K562 (cell line): ENCODE data around the gene ENPP7. TPM values are rescaled to one million over a fixed set of nuclear protein-coding genes. Genes with fewer than 3 reads are reported as not detected.

ENCODE experiments used
- ATAC-seq: fragments of 200-7000 bp; cut with Tn5 transposase; 3 replicates; pipeline ENCODE4 v1.9.1; 2020; ENCODE audit warnings: moderate library complexity
- BruUV-seq: library from RNA; stranded (reverse); fragments of 400-500 nt; replicated peaks from 2 replicates; lab custom pipeline; 2021; lab: Mats Ljungman, UMichigan
- CTCF ChIA-PET: fragments of 300-600 bp; formaldehyde crosslinking; extraction: SDS; loops from one replicate; lab custom pipeline; 2021; ENCODE audit warnings: low intra/inter-chr PET ratio; lab: Yijun Ruan, JAX
- POLR2A ChIA-PET: fragments of 300-600, 350-650 bp; sonication (Branson Sonifier 250); formaldehyde crosslinking; extraction: SDS; loops from one replicate; lab custom pipeline; 2021; ENCODE audit warnings: antibody characterized with exemption, inconsistent platforms; lab: Yijun Ruan, JAX
- DNase-seq, 4 experiments: peaks; one replicate each; pipeline versions ENCODE4 v3.0.0 to v3.0.0-alpha.2; 2011 to 2018; ENCODE audit warnings: low spot score in 3 of 4, mixed read lengths in 3 of 4; ENCODE audit errors: extremely low read depth in 1 of 4
- FAIRE-seq: peaks from 2 replicates; lab custom pipeline; 2011; peaks lifted over from hg19 to GRCh38; lab: Jason Lieb, UNC
- H2AFZ ChIP-seq: 2 replicates; pipeline ENCODE4 v1.6.0; 2011; ENCODE audit warnings: low read depth, low read length, control low read depth, inconsistent platforms
- H3K27ac ChIP-seq: fragments of 200-600 bp; 3 replicates; pipeline ENCODE4 v1.8.0; 2011; ENCODE audit warnings: low read depth, mild to moderate bottlenecking, control low read depth, inconsistent platforms, low read length, moderate library complexity, mixed read lengths; ENCODE audit errors: extremely low read depth
- H3K27me3 ChIP-seq, 2 experiments: fragments of 300-600 bp in 1 of 2; 2 replicates in 1 of 2; 3 replicates in 1 of 2; pipeline versions ENCODE4 v1.6.0 to v1.8.0; 2011; ENCODE audit warnings: inconsistent platforms in 2 of 2, low read length in 2 of 2, mild to moderate bottlenecking in 1 of 2, mixed read lengths in 1 of 2, moderate library complexity in 1 of 2; ENCODE audit not compliant: control insufficient read depth in 2 of 2, insufficient read depth in 2 of 2
- H3K36me3 ChIP-seq: fragments of 300-600 bp; 3 replicates; pipeline ENCODE4 v1.8.0; 2011; ENCODE audit warnings: mild to moderate bottlenecking, low read length, inconsistent platforms; ENCODE audit not compliant: control insufficient read depth, insufficient read depth
- H3K4me1 ChIP-seq, 2 experiments: fragments of 200-600 bp in 1 of 2; replicated peaks in 1 of 2; 2 replicates in 1 of 2; 3 replicates in 1 of 2; pipeline versions ENCODE4 v1.5.1 to v1.8.0; 2011; ENCODE audit warnings: inconsistent platforms in 2 of 2, low read length in 2 of 2, mild to moderate bottlenecking in 1 of 2, mixed read lengths in 1 of 2, moderate library complexity in 1 of 2; ENCODE audit not compliant: control insufficient read depth in 2 of 2, insufficient read depth in 2 of 2
- H3K4me2 ChIP-seq: 2 replicates; pipeline ENCODE4 v1.6.1; 2011; ENCODE audit warnings: low read length, control low read depth, inconsistent platforms, mixed read lengths; ENCODE audit not compliant: insufficient read depth
- H3K4me3 ChIP-seq: fragments of 200-600 bp; sonication (generic), shearing (Covaris generic); 2 replicates; pipeline ENCODE4 v1.5.1; 2016; ENCODE audit warnings: control low read depth, inconsistent platforms
- H3K79me2 ChIP-seq: fragments of 200-600 bp; 3 replicates; pipeline ENCODE4 v1.8.0; 2011; ENCODE audit warnings: low read length, inconsistent platforms; ENCODE audit not compliant: control insufficient read depth, insufficient read depth
- H3K9ac ChIP-seq, 2 experiments: 2 replicates each; pipeline versions ENCODE4 v1.6.0 to v1.6.1; 2011; ENCODE audit warnings: low read depth in 2 of 2, low read length in 2 of 2, control low read depth in 1 of 2, inconsistent platforms in 1 of 2, mild to moderate bottlenecking in 1 of 2, mixed read lengths in 1 of 2; ENCODE audit not compliant: insufficient read depth in 1 of 2
- H3K9me1 ChIP-seq: one replicate; pipeline ENCODE4 v1.6.0; 2011; ENCODE audit warnings: inconsistent platforms, mild to moderate bottlenecking, low read length, moderate library complexity; ENCODE audit not compliant: control insufficient read depth, insufficient read depth
- H3K9me3 ChIP-seq: replicated peaks from 2 replicates; pipeline ENCODE4 v1.5.1; 2011; ENCODE audit warnings: low read depth, low read length, inconsistent platforms; ENCODE audit not compliant: control insufficient read depth, insufficient read depth
- H4K20me1 ChIP-seq: replicated peaks from 2 replicates; pipeline ENCODE4 v1.6.1; 2011; ENCODE audit warnings: low read length, inconsistent platforms, mixed read lengths; ENCODE audit not compliant: control insufficient read depth, insufficient read depth
- C11orf30 ChIP-seq: fragments of 450-650 bp; IDR thresholded peaks from 2 replicates; pipeline ENCODE4 v1.6.1; 2016; ENCODE audit warnings: low read depth, mild to moderate bottlenecking
- CEBPG ChIP-seq, 3 experiments: fragments of 200-800 bp in 1 of 3; sonication (Bioruptor generic) in 1 of 3; sonication (generic) in 1 of 3; formaldehyde crosslinking in 1 of 3; IDR thresholded peaks in 2 of 3; conservative IDR thresholded peaks in 1 of 3; 2 replicates each; pipeline versions ENCODE4 v1.6.1 to v1.8.0; 2016 to 2022; ENCODE audit warnings: missing compliant biosample characterization in 2 of 3, missing genetic modification characterization in 2 of 3, mild to moderate bottlenecking in 1 of 3, missing genetic modification reagents in 1 of 3
- HEY1 ChIP-seq: fragments of 250-450 bp; sonication (Bioruptor Pico); IDR thresholded peaks from 2 replicates; pipeline ENCODE4 v1.5.0; 2020; ENCODE audit warnings: mild to moderate bottlenecking, moderate library complexity, borderline replicate concordance
- MAFF ChIP-seq: IDR thresholded peaks from 2 replicates; pipeline ENCODE4 v1.6.1; 2012; ENCODE audit warnings: low read length, improper control_type of control experiment
- MAFG ChIP-seq: fragments of 450-650 bp; conservative IDR thresholded peaks from 2 replicates; pipeline ENCODE4 v1.6.1; 2016; ENCODE audit warnings: missing genetic modification characterization, missing compliant biosample characterization
- SMARCC2 ChIP-seq: fragments of 450-650 bp; IDR thresholded peaks from 2 replicates; pipeline ENCODE4 v1.6.1; 2017; ENCODE audit warnings: antibody characterized with exemption, moderate library complexity, mild to moderate bottlenecking, low read depth
- TARDBP ChIP-seq: fragments of 450-650 bp; IDR thresholded peaks from 2 replicates; pipeline ENCODE4 v1.6.1; 2016
- ZNF316 ChIP-seq: fragments of 450-650 bp; IDR thresholded peaks from 2 replicates; pipeline ENCODE4 v1.6.1; 2016
- ZNF584 ChIP-seq: fragments of 200-800 bp; sonication (Bioruptor generic); IDR thresholded peaks from 2 replicates; pipeline ENCODE4 v1.6.1; 2016; ENCODE audit warnings: low read depth, mild to moderate bottlenecking, missing genetic modification characterization, missing compliant biosample characterization
- ZNF764 ChIP-seq: fragments of 250-450 bp; sonication (Bioruptor Pico); IDR thresholded peaks from 2 replicates; pipeline ENCODE4 v1.4.0; 2020; ENCODE audit warnings: low read depth, mild to moderate bottlenecking, moderate library complexity
- WGBS: fragments of 100-300 bp; shearing (Covaris generic); methylation state at CpG from one replicate; pipeline ENCODE4 v1.1.6; 2016; ENCODE audit warnings: low coverage, mixed read lengths; ENCODE audit not compliant: insufficient coverage; ENCODE audit errors: missing lambda C conversion rate; 5-methylcytosine and 5-hydroxymethylcytosine counted together
- in situ Hi-C: fragments of 300-500 bp; cut with MboI; formaldehyde crosslinking; loops from 4 replicates; pipeline ENCODE4 v1.15.0; 2018; ENCODE audit warnings: inconsistent platforms, mixed read lengths
- intact Hi-C: fragments of 100-400 bp; cut with micrococcal nuclease; formaldehyde crosslinking; loops from 2 replicates; pipeline ENCODE4 v1.14.2; 2022
- polyA plus RNA-seq, 8 experiments: library from polyadenylated mRNA; depleted of rRNA in 4 of 8; stranded (reverse) in 5 of 8; unstranded in 3 of 8; fragments of >200 nt; fragmentation: Nextera tagmentation in 2 of 8; fragmentation: Illumina TruSeq in 1 of 8; extraction: Ambion mirVana in 2 of 8; extraction: Trizol in 1 of 8; gene quantifications; 2 replicates each; pipeline versions ENCODE4 v1.2.1 to v1.2.3, GENCODE V29; 2011 to 2014; ENCODE audit warnings: inconsistent platforms in 1 of 8, missing spikeins in 1 of 8
- total RNA-seq, 7 experiments: library from RNA; depleted of rRNA in 6 of 7; stranded (reverse); fragments of >200 nt in 6 of 7; fragmentation: Illumina TruSeq in 2 of 7; extraction: Trizol in 2 of 7; gene quantifications; 2 replicates each; pipeline versions ENCODE4 v1.2.1 to v1.2.3, GENCODE V29; 2011 to 2021; ENCODE audit warnings: low replicate concordance in 1 of 7
- TF ChIP-seq, protein P1 (sequence below): fragments of 250-450 bp; sonication (Bioruptor Pico); IDR thresholded peaks from 2 replicates; pipeline ENCODE4 v1.4.0; 2020

Gene ENPP7
- total and polyA plus RNA-seq, 9 of the 15 experiments (the other 6 are each of a cell fraction or from before 2014, with no cell fraction given) = not detected

DNA sequence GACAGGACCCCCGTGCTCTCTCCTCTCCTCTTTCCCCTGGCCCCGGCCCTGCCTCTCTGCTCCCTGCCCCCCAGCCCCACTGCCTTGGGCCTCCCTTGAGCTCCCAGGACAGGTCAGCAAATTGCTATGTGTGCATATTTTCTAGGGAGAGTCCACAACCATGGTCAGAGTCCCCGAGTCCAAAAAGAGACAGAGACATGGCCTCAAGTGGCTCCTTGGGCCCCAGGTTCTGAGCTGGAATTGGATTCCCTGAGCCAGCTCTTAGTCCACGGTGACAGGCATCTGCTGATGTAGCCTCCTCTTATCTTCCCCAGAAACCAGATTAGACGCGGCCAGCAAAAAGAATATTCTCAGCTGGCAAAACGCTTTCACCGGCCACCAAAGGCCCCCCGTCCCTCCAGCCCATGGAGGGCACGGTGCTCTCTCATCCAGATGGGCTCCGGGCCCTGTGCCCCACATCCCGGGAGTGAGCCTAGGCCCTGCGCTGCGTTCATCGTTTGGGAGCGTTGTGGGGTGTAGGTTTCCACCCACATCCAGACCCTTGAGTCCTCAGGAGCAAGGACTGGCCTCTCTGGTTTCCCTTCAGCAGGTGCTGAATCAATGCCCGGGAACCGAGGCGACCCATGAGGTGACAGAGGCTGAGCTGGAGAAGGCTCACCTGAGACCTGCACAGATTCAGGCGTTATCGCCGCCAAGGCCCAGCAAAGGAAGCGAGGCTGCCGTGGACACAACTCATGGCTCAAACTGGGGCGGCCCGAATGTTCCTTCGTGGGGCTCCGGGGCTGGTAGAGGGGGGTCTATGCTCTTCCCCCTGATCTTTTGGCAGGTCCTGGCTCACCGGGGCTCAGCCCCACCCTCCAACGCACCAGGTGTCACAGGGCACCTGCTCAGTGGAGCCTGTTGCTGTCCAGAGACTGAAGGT, 16.3 kb upstream of the ENPP7 start:
- Histone ChIP-seq H3K4me3 (no peak overlapping the region), H2AFZ (no peak overlapping the region), H3K27ac (no peak overlapping the region), H3K36me3 (no peaks in the 10 kb centered on the region), H4K20me1 (0 out of 2 replicates have a peak, but pooled peaks cover 11% of the 10 kb centered on the region)
- WGBS = 2% methylated on average over 26 of the region's 30 CpGs
- CTCF ChIA-PET = no interaction called here
- peak; percentile 66 for TF ChIP-seq MAFG (tag)
- peak; percentile 52 for TF ChIP-seq C11orf30
- TF ChIP-seq, protein P1, sequence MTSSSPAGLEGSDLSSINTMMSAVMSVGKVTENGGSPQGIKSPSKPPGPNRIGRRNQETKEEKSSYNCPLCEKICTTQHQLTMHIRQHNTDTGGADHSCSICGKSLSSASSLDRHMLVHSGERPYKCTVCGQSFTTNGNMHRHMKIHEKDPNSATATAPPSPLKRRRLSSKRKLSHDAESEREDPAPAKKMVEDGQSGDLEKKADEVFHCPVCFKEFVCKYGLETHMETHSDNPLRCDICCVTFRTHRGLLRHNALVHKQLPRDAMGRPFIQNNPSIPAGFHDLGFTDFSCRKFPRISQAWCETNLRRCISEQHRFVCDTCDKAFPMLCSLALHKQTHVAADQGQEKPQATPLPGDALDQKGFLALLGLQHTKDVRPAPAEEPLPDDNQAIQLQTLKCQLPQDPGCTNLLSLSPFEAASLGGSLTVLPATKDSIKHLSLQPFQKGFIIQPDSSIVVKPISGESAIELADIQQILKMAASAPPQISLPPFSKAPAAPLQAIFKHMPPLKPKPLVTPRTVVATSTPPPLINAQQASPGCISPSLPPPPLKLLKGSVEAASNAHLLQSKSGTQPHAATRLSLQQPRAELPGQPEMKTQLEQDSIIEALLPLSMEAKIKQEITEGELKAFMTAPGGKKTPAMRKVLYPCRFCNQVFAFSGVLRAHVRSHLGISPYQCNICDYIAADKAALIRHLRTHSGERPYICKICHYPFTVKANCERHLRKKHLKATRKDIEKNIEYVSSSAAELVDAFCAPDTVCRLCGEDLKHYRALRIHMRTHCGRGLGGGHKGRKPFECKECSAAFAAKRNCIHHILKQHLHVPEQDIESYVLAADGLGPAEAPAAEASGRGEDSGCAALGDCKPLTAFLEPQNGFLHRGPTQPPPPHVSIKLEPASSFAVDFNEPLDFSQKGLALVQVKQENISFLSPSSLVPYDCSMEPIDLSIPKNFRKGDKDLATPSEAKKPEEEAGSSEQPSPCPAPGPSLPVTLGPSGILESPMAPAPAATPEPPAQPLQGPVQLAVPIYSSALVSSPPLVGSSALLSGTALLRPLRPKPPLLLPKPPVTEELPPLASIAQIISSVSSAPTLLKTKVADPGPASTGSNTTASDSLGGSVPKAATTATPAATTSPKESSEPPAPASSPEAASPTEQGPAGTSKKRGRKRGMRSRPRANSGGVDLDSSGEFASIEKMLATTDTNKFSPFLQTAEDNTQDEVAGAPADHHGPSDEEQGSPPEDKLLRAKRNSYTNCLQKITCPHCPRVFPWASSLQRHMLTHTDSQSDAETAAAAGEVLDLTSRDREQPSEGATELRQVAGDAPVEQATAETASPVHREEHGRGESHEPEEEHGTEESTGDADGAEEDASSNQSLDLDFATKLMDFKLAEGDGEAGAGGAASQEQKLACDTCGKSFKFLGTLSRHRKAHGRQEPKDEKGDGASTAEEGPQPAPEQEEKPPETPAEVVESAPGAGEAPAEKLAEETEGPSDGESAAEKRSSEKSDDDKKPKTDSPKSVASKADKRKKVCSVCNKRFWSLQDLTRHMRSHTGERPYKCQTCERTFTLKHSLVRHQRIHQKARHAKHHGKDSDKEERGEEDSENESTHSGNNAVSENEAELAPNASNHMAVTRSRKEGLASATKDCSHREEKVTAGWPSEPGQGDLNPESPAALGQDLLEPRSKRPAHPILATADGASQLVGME = no peak
- peak; percentile 8; the same call in 1 of the 2 replicates for TF ChIP-seq MAFF
- peak; percentile 76 for TF ChIP-seq ZNF316
- no peak for TF ChIP-seq ZNF584 (CRISPR knock-in tag)
- TF ChIP-seq HEY1 (CRISPR knock-in tag) = no peak
- no peak for TF ChIP-seq CEBPG (CRISPR knock-in tag; IDR thresholded peaks at IDR 0.05)
- TF ChIP-seq CEBPG (tag; conservative IDR thresholded peaks at IDR 0.05 in 1 of 2, IDR thresholded peaks at IDR 0.05 in 1 of 2) = no peak
- no peak for TF ChIP-seq ZNF764 (CRISPR knock-in tag)
- no peak for TF ChIP-seq TARDBP
- no peak for TF ChIP-seq SMARCC2
- TF ChIP-seq, all 486 proteins: peak for 4
- Histone ChIP-seq H3K4me1 (peaks cover 0 to 26% of the 10 kb centered on the region in 2 experiments; a peak in 2 of 5 replicates), H3K27me3 (peaks cover 17 to 69% of the 10 kb centered on the region in 2 experiments; a peak in 3 of 5 replicates), H3K9me3 (no peaks in the 10 kb centered on the region), H3K4me2 (no peak overlapping the region), H3K9me1 (no peaks in the 10 kb centered on the region), H3K79me2 (no peaks in the 10 kb centered on the region), H3K9ac (no peak overlapping the region)
- in situ Hi-C loops = no loop called here
- no peak for FAIRE-seq
- intact Hi-C loops = no loop called here
- no peak for DNase-seq
- no TSS peak for BruUV-seq
- POLR2A ChIA-PET = no interaction called here
- ATAC-seq = no peak
